H1 (cell line): Measurements from ENCODE around the gene MOK. TPM values are rescaled to one million over a fixed set of nuclear protein-coding genes. Genes with fewer than 3 reads are reported as not detected.

Source experiments
- CTCF ChIA-PET: fragments of 300-600 bp; sonication (Branson Sonifier 250); formaldehyde crosslinking; loops from one replicate; lab custom pipeline; 2021; ENCODE audit not compliant: partially characterized antibody; lab: Charles Lee
- POLR2A ChIA-PET: fragments of 300-600 bp; sonication (Branson Sonifier 250); formaldehyde crosslinking; loops from one replicate; lab custom pipeline; 2021; ENCODE audit warnings: inconsistent platforms; ENCODE audit not compliant: partially characterized antibody; lab: Charles Lee
- DNase-seq, 2 experiments: peaks; one replicate each; pipeline versions ENCODE4 v3.0.0 to v3.0.0-alpha.2; 2010 to 2022; ENCODE audit warnings: low spot score in 2 of 2, low read depth in 1 of 2, mixed read lengths in 1 of 2
- FAIRE-seq: peaks from 2 replicates; lab custom pipeline; 2011; peaks lifted over from hg19 to GRCh38; lab: Jason Lieb, UNC
- H2AFZ ChIP-seq: 2 replicates; pipeline ENCODE4 v1.8.1; 2012; ENCODE audit warnings: low read length, inconsistent platforms
- H2AK5ac ChIP-seq: 2 replicates; pipeline ENCODE4 v1.6.1; 2013; ENCODE audit warnings: low read depth, low read length
- H2BK120ac ChIP-seq: replicated peaks from 2 replicates; pipeline ENCODE3; 2013; ENCODE audit warnings: low read depth, low read length, inconsistent platforms
- H2BK12ac ChIP-seq: 2 replicates; pipeline ENCODE4 v1.6.1; 2013; ENCODE audit warnings: low read depth, low read length
- H2BK15ac ChIP-seq: 2 replicates; pipeline ENCODE4 v1.6.1; 2013; ENCODE audit warnings: low read length
- H2BK20ac ChIP-seq: 2 replicates; pipeline ENCODE4 v1.6.1; 2013; ENCODE audit warnings: low read length
- H2BK5ac ChIP-seq: 2 replicates; pipeline ENCODE4 v1.6.1; 2013; ENCODE audit warnings: low read depth, low read length
- H3K14ac ChIP-seq: 2 replicates; pipeline ENCODE4 v1.6.1; 2013; ENCODE audit warnings: inconsistent platforms; ENCODE audit not compliant: insufficient read length
- H3K18ac ChIP-seq: 2 replicates; pipeline ENCODE4 v1.6.1; 2013; ENCODE audit warnings: low read length; ENCODE audit errors: extremely low read depth
- H3K23ac ChIP-seq: 2 replicates; pipeline ENCODE4 v1.6.1; 2013; ENCODE audit warnings: inconsistent platforms; ENCODE audit not compliant: insufficient read length
- H3K23me2 ChIP-seq: 2 replicates; pipeline ENCODE4 v1.6.1; 2013; ENCODE audit warnings: low read depth, low read length
- H3K27ac ChIP-seq: 2 replicates; pipeline ENCODE4 v1.6.1; 2011; ENCODE audit warnings: low read depth, low read length, inconsistent platforms
- H3K27me3 ChIP-seq, 4 experiments: replicated peaks in 1 of 4; 1 replicate in 1 of 4; 2 replicates in 3 of 4; pipeline versions ENCODE4 v1.6.1 to v1.8.1; 2011 to 2013; ENCODE audit warnings: low read length in 3 of 4, mild to moderate bottlenecking in 3 of 4, inconsistent platforms in 2 of 4, mixed read lengths in 2 of 4, moderate library complexity in 1 of 4; ENCODE audit not compliant: control insufficient read depth in 3 of 4, insufficient read depth in 3 of 4; ENCODE audit errors: extremely low read depth in 1 of 4
- H3K36me3 ChIP-seq, 4 experiments: 2 replicates each; pipeline versions ENCODE4 v1.6.1 to v1.8.1; 2011 to 2013; ENCODE audit warnings: mild to moderate bottlenecking in 4 of 4, low read length in 3 of 4, moderate library complexity in 2 of 4, control low read depth in 1 of 4, inconsistent platforms in 1 of 4; ENCODE audit not compliant: insufficient read depth in 4 of 4, control insufficient read depth in 2 of 4
- H3K4ac ChIP-seq: replicated peaks from 2 replicates; pipeline ENCODE3; 2013; ENCODE audit warnings: low read length, low read depth, mixed read lengths, inconsistent platforms; ENCODE audit not compliant: insufficient read length
- H3K4me1 ChIP-seq, 4 experiments: replicated peaks in 1 of 4; 1 replicate in 1 of 4; 2 replicates in 3 of 4; pipeline versions ENCODE4 v1.6.1 to v1.8.1; 2011 to 2013; ENCODE audit warnings: low read length in 3 of 4, inconsistent platforms in 2 of 4, mixed read lengths in 1 of 4; ENCODE audit not compliant: insufficient read depth in 4 of 4, control insufficient read depth in 3 of 4
- H3K4me2 ChIP-seq, 2 experiments: 2 replicates each; pipeline versions ENCODE4 v1.6.1 to v1.8.1; 2011 to 2013; ENCODE audit warnings: low read depth in 2 of 2, low read length in 2 of 2, control low read depth in 1 of 2, inconsistent platforms in 1 of 2, mild to moderate bottlenecking in 1 of 2; ENCODE audit not compliant: insufficient read depth in 1 of 2
- H3K4me3 ChIP-seq, 4 experiments: fragments of 200-600, 300-600 bp in 1 of 4; sonication (generic), shearing (Covaris generic), sonication (Bioruptor Twin) in 1 of 4; 2 replicates each; pipeline versions ENCODE4 v1.5.1 to v1.8.1; 2011 to 2016; ENCODE audit warnings: low read length in 4 of 4, low read depth in 3 of 4, control low read depth in 2 of 4, inconsistent platforms in 2 of 4, mild to moderate bottlenecking in 2 of 4, mixed read lengths in 1 of 4, moderate library complexity in 1 of 4; ENCODE audit not compliant: insufficient read depth in 2 of 4; ENCODE audit errors: extremely low read depth in 1 of 4
- H3K56ac ChIP-seq: replicated peaks from 2 replicates; pipeline ENCODE3; 2013; ENCODE audit warnings: low read depth, mild to moderate bottlenecking, mixed read lengths, low read length, inconsistent platforms; ENCODE audit not compliant: insufficient read length
- H3K79me1 ChIP-seq: 2 replicates; pipeline ENCODE4 v1.6.1; 2013; ENCODE audit warnings: low read depth, low read length, control low read depth
- H3K79me2 ChIP-seq, 2 experiments: 2 replicates each; pipeline versions ENCODE4 v1.6.1 to v1.8.1; 2012 to 2013; ENCODE audit warnings: low read length in 2 of 2, mild to moderate bottlenecking in 2 of 2, inconsistent platforms in 1 of 2; ENCODE audit not compliant: insufficient read depth in 2 of 2, control insufficient read depth in 1 of 2
- H3K9ac ChIP-seq, 4 experiments: replicated peaks in 1 of 4; 1 replicate in 1 of 4; 2 replicates in 3 of 4; pipeline versions ENCODE4 v1.6.1 to v1.8.1; 2011 to 2013; ENCODE audit warnings: low read depth in 3 of 4, low read length in 3 of 4, control low read depth in 2 of 4, mild to moderate bottlenecking in 2 of 4, moderate library complexity in 2 of 4, inconsistent platforms in 1 of 4; ENCODE audit errors: extremely low read depth in 1 of 4
- H3K9me3 ChIP-seq, 2 experiments: 2 replicates each; pipeline versions ENCODE4 v1.6.1 to v1.8.1; 2012 to 2013; ENCODE audit warnings: mild to moderate bottlenecking in 2 of 2, moderate library complexity in 2 of 2, control low read depth in 1 of 2, inconsistent platforms in 1 of 2, low read depth in 1 of 2, low read length in 1 of 2, mixed read lengths in 1 of 2; ENCODE audit not compliant: insufficient read depth in 2 of 2
- H4K20me1 ChIP-seq, 2 experiments: replicated peaks in 1 of 2; 2 replicates each; pipeline versions ENCODE3 to v1.8.1; 2011 to 2013; ENCODE audit warnings: inconsistent platforms in 2 of 2, low read length in 2 of 2, mild to moderate bottlenecking in 1 of 2; ENCODE audit not compliant: insufficient read depth in 2 of 2, control insufficient read depth in 1 of 2
- H4K5ac ChIP-seq: 2 replicates; pipeline ENCODE4 v1.6.1; 2013; ENCODE audit warnings: low read length, low read depth, mixed read lengths, inconsistent platforms; ENCODE audit not compliant: insufficient read length
- H4K8ac ChIP-seq: 2 replicates; pipeline ENCODE4 v1.8.0; 2013; ENCODE audit warnings: mild to moderate bottlenecking, moderate library complexity, low read length, inconsistent platforms; ENCODE audit not compliant: insufficient read depth; ENCODE audit errors: extremely low read depth
- H4K91ac ChIP-seq: replicated peaks from 2 replicates; pipeline ENCODE3; 2013; ENCODE audit warnings: low read length, mixed read lengths, inconsistent platforms; ENCODE audit not compliant: insufficient read length
- ASH2L ChIP-seq: fragments of 200-600, 300-600 bp; sonication (generic); IDR thresholded peaks from one replicate; pipeline ENCODE4 v1.7.1; 2017; ENCODE audit warnings: low read length
- CBX8 ChIP-seq: fragments of 300-800, 300-1000 bp; sonication (generic); IDR thresholded peaks from 2 replicates; pipeline ENCODE4 v1.7.1; 2016; ENCODE audit warnings: low read depth, low read length, borderline replicate concordance
- CTBP2 ChIP-seq: IDR thresholded peaks from 2 replicates; pipeline ENCODE4 v1.7.0; 2011; ENCODE audit warnings: borderline replicate concordance, mild to moderate bottlenecking, moderate library complexity, mixed read lengths, low read length; ENCODE audit not compliant: insufficient read depth, insufficient read length
- GABPA ChIP-seq: IDR thresholded peaks from 2 replicates; pipeline ENCODE4 v1.6.1; 2011; ENCODE audit warnings: mild to moderate bottlenecking, low read length, moderate library complexity, borderline replicate concordance; ENCODE audit not compliant: insufficient read depth
- MAFK ChIP-seq: IDR thresholded peaks from 2 replicates; pipeline ENCODE4 v1.6.1; 2012; ENCODE audit warnings: low read depth, mild to moderate bottlenecking, improper control_type of control experiment, low read length
- RXRA ChIP-seq: IDR thresholded peaks from 2 replicates; pipeline ENCODE4 v1.6.1; 2011; ENCODE audit warnings: low read depth, mild to moderate bottlenecking, low read length, moderate library complexity; ENCODE audit not compliant: insufficient read depth
- SP1 ChIP-seq: IDR thresholded peaks from 2 replicates; pipeline ENCODE4 v1.6.1; 2011; ENCODE audit warnings: low read depth, low read length
- TAF1 ChIP-seq: IDR thresholded peaks from 2 replicates; pipeline ENCODE4 v1.6.1; 2011; ENCODE audit warnings: mild to moderate bottlenecking, low read depth, low read length
- TCF12 ChIP-seq: IDR thresholded peaks from 2 replicates; pipeline ENCODE4 v1.6.1; 2011; ENCODE audit warnings: low read depth, mild to moderate bottlenecking, low read length
- USF2 ChIP-seq: IDR thresholded peaks from 2 replicates; pipeline ENCODE4 v1.6.1; 2011; ENCODE audit warnings: low read length, improper control_type of control experiment
- WGBS, 2 experiments: shearing (Covaris generic) in 1 of 2; methylation state at CpG; one replicate each; pipeline versions ENCODE4 v1.1.6 to v1.1.7; 2013 to 2015; ENCODE audit warnings: low lambda C conversion rate in 2 of 2, mixed read lengths in 2 of 2, inconsistent platforms in 1 of 2, low coverage in 1 of 2, missing lambda C conversion rate in 1 of 2; ENCODE audit not compliant: insufficient replicate concordance in 2 of 2, insufficient coverage in 1 of 2, insufficient read length in 1 of 2; ENCODE audit errors: extremely low coverage in 1 of 2, missing lambda C conversion rate in 1 of 2; 5-methylcytosine and 5-hydroxymethylcytosine counted together
- polyA plus RNA-seq, 7 experiments: library from polyadenylated mRNA; depleted of rRNA in 3 of 7; stranded (reverse) in 5 of 7; unstranded in 2 of 7; fragments of >200 nt in 5 of 7; fragments of 200-250 nt in 2 of 7; gene quantifications; 1 replicate in 5 of 7; 2 replicates in 1 of 7; 4 replicates in 1 of 7; pipeline versions ENCODE4 v1.2.1 to v1.2.3, GENCODE V29; 2011 to 2013; ENCODE audit warnings: missing spikeins in 2 of 7, mixed read lengths in 2 of 7
- total RNA-seq: library from RNA; stranded (reverse); fragmentation: NEBNext Ultra II Directional; extraction: Animal tissue kit (Norgen Biotek cat#: 25700); gene quantifications from 2 replicates; pipeline ENCODE4 v1.2.1, GENCODE V29; 2021

MOK gene
- total and polyA plus RNA-seq, 2 of the 8 experiments (the other 6 are each of a cell fraction or from before 2014, with no cell fraction given): 2.1 to 2.5 TPM

GRCh38 chr14:102184316-102185035, 120.5 kb downstream of the MOK start:
- Histone ChIP-seq H3K23ac (no peak overlapping the region), H3K9ac (no peak overlapping the region), H3K4me2 (no peak overlapping the region), H3K79me2 (peaks cover 0 to 88% of the 10 kb centered on the region in 2 experiments; a peak in 3 of 4 replicates), H3K4ac (no peak overlapping the region), H4K20me1 (peaks cover 0 to 5% of the 10 kb centered on the region in 2 experiments), H3K18ac (no peak overlapping the region), H2BK5ac (no peak overlapping the region), H3K56ac (no peak overlapping the region), H2AFZ (no peak overlapping the region), H3K14ac (no peak overlapping the region), H3K23me2 (no peaks in the 10 kb centered on the region), H4K91ac (no peak overlapping the region), H3K4me3 (no peak overlapping the region), H3K36me3 (no peaks in the 10 kb centered on the region), H2BK20ac (no peak overlapping the region), H4K5ac (no peak overlapping the region), H2AK5ac (no peak overlapping the region), H3K9me3 (no peaks in the 10 kb centered on the region), H2BK12ac (no peak overlapping the region), H4K8ac (no peak overlapping the region), H3K27me3 (no peaks in the 10 kb centered on the region), H3K79me1 (peaks cover 14% of the 10 kb centered on the region), H2BK120ac (no peak overlapping the region), H2BK15ac (no peak overlapping the region), H3K27ac (no peak overlapping the region), H3K4me1 (peaks cover 0 to 9% (median 2%) of the 10 kb centered on the region in 4 experiments; a peak in 4 of 7 replicates)
- FAIRE-seq: no peak
- POLR2A ChIA-PET: interaction anchor here (1.3 kb wide), 1 partner anchor 23 kb away, joined by 3 read pairs; no protein-coding TSS in a partner anchor
- no peak for DNase-seq
- WGBS, 2 experiments: 86% methylated on average over 14 of the region's 14 CpGs; no CpG with 5 or more reads in 1 of the 2 experiments
- CTCF ChIA-PET: interaction anchor here (0.6 to 1.6 kb wide), 4 partner anchors 13 to 216 kb away, joined by 3 to 5 read pairs (median 3); no protein-coding TSS in a partner anchor
- TF ChIP-seq SP1 (no peak), CTBP2 (no peak), RXRA (no peak), CBX8 (no peak), TAF1 (no peak), MAFK (no peak), USF2 (no peak), GABPA (no peak), TCF12 (no peak), ASH2L (no peak)
